NCI-H748 (cell line): ENCODE measurements around the gene PLEKHA7.
A peak's percentile ranks its signal among the peaks of the same experiment; 100 is the strongest.

Source experiments
- DNase-seq: peaks from one replicate; lab custom pipeline; 2025; ENCODE audit not compliant: unreplicated experiment; lab: John Stamatoyannopoulos, UW

Gene PLEKHA7

DNA sequence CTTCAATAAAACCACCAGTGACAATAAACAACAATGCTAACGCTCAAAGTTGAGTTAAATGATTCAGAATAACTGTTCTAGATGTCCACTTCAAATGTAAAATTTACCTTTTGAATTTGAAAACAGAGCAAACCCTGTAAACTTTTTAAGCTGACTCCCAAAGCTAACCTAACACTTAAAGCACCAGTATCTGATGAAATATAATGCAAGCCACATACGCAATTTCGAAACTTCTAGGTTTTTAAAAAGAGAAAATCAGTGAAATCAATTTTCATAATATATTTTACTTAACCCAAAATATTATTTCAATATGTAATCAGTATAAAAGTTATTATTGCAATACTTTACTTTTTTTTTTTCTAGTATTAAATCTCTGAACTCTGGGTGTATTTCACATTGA lies 71.3 kb downstream of the PLEKHA7 start:
- DNase-seq = no peak

DNA sequence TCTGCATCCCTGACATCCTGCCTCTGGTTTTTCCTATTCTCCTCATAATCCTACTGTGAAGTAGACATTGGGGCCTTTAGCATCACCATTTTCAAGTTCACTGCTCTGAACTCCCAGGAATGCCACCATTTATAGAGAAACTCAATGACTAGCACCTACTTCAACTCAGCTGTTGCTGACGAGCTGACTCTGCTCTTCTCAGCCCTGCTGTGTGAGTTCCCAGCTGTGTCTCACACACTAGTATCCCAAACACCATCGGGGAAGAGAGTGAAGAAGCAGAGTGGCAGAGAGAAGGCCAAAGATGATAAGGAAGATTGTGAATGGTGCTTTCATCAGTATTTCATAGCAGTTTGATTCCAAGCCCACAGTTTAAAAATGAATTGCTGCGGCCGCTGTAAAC lies 71.9 kb downstream of the PLEKHA7 start:
- no peak for DNase-seq

DNA sequence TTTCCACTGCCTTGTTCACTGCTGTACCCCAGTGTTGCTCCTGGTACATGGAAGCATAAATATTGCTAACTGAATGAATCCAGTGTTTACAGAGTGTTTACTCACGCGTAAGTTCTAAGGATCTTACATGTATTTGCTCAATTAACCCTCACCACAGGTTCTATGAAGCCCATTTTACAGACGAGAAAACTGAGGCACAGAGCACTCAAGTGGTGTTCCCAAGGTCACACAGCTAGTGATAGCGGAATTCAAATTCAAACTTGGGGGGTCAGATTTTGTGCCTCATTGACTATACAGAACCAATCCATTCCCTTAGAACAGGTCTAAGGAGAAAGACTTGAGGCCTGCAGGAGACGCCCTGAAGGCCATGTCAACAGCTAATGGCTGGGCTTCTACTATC lies 72.3 kb downstream of the PLEKHA7 start:
- no peak for DNase-seq

DNA sequence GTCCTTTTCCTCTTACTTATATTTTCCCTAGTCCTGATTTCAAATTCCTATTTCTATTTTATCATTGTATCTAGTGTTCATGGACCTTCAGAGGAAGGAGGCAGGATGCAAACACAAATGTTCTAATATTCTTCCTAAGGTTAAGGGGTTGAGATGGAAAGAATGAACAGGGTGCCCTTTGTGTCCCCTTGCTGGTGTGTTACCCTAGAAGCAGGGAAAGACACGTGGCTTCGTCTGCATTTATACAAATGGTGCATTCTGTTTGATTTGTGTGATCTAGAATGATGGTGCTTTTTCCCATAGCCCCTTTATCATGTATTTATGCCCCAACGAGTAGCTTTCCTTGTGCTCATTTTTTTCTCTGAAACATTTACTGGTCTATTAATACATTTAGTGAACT lies 76.2 kb downstream of the PLEKHA7 start:
- DNase-seq = no peak

DNA sequence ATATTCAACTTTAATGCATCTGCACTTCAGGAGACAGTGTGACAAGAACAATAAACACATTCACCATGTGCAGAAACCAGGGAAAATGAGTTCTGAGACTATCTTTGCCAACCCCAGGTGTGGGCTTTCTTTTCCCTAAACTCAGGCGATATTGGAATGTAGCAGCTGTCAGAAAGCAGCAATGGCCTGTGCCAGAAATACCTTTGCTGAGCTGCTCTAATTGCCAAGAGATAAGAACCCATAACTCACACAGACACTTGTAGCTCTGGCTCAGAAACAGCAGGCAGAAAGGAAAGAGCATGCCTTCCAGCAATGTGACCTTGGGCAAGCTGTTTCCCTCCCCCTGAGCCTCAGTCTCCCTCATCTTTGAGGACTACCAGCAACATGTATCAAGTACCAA lies 77.6 kb downstream of the PLEKHA7 start:
- no peak for DNase-seq

DNA sequence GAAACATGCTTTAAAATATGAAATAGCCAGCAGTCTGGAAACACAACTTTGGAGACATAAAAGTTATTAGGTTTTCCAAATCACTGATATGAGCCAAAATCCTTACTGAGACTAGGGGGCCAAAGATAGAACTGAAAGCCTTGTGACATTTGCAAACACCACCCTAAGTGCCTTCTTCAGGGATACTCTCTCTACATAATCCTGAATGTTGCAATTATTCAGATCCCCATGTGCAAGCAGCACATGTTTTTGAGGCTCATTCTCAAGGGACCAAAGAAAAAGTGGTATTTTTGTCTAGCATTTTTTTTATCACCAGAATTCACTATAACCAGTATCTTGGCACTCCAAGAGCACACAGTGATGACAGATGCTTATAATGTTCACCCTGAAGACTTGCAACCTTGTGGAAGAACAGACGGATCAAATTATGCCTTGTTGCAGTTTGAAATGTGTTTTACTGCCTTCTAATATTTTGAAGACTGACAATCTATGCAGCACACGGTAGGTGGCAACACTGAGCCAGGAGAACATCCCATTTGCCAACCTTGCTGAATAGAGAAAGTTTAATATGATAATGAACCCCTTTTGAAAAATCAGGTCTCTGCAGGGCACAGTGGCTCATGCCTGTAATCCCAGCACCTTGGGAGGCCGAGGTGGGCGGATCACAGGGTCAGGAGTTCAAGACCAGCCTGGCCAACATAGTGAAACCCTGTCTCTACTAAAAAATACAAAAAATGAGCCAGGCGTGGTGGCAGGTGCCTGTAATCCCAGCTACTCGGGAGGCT lies 78.5 kb downstream of the PLEKHA7 start:
- peak; percentile 61 for DNase-seq

DNA sequence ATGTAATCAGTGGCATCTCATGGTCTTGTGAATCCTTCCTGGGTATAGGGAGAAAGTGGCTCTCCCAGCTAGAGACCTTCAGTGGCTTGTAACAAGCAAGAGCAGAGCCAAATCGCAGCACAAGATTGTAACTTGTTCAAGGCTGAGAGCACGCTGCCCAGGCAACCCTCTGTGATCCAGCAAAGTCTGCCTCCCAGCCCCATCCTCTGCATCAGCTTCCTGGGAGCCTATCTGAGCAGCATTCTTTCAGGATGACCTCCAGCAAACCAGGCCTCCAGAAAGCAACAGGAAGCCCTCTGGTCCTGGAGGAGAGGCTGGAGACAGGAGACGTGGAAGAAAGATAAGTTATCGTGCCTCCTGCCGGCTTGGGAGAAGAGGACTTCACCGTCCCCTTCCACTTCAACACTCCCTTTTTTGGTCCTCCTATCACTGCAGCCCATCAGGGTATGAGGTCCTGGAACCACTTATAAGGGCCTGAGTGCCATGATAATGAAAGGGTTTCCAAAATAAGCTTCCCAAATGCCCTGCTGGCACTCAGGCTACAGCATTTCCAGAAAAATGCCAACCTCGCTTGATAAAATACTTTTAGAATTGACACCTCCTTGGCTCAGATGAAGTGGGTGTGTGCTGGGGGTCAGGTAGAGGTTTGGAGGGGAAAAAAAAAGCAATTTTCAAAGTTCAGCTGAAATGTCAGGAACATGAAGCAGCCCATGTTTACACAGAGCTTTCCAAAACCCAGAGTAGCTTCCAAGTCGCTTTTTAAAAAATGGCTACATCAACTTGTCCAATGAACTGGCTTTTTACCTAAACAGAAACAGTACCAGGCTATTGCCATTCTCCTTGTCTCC lies 80.2 kb downstream of the PLEKHA7 start:
- DNase-seq = no peak

DNA sequence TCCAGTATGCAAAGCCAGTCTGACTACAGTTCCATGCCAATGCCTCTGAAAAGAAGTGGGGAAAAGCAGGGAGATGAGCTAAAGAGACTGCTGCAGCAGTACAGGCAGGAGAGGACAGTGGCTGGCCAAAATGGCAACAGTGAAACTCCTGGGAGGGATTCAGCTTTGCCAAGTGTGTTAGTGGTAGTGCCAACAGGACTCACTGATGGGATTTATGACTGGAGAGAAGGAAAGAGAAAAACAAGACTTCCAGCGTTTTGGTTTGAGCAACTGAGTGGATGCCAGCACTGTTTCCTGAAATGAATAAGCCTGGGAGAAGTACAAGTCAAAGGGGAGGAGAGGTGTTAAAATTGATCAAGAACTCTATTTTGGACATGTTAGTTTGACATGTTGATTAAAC lies 80.9 kb downstream of the PLEKHA7 start:
- no peak for DNase-seq

DNA sequence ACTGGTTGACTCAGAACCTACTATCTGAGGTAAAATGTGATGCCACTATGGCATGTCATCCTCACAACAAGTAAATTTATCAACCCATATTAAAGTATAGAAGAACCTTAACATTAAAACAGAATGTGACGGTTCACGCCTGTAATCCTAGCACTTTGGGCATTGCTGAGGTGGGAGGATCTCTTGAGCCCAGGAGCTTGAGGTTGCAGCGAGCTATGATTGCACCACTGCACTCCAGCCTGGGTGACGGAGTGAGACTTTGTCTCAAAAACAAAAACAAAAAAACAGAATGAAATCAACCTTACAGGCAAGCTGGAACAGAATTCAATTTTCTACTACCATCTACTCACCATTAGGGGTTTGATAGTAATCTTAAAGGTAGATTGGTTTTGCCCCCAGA lies 86.2 kb downstream of the PLEKHA7 start:
- DNase-seq = no peak

DNA sequence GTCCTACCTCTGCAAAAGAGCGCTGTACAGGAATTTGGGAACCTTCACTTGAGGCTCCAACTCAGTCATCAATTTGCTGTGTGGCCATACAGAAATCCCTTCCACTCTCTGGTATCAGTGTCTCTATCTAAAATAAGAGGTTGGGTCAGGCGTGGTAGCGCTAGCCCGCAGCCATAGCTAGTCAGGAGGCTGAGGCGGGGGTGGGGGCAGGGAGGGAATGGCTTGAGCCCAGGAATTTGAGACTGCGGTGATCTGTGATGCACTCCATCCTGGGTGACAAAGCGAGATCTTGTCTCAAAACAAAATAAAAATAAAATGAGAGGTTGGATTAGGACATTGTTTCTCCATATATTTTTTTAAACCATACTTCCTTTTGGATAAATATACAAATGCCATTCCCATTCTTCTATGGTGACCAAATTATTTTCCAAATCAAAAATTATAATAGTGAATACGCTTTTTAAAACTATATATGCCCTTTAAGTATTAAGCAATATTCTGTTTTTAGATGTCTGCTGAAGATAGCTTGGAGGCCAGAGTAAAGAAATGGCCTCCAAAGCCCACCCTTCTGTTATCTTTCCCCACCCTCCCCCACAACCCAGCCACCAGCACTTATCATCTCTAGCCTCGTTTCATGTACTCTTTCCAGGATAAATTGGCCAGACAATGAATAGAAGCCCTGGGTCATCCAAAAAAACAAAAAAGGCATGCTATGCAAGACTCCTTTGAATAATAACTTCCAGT lies 87.2 kb downstream of the PLEKHA7 start:
- no peak for DNase-seq

DNA sequence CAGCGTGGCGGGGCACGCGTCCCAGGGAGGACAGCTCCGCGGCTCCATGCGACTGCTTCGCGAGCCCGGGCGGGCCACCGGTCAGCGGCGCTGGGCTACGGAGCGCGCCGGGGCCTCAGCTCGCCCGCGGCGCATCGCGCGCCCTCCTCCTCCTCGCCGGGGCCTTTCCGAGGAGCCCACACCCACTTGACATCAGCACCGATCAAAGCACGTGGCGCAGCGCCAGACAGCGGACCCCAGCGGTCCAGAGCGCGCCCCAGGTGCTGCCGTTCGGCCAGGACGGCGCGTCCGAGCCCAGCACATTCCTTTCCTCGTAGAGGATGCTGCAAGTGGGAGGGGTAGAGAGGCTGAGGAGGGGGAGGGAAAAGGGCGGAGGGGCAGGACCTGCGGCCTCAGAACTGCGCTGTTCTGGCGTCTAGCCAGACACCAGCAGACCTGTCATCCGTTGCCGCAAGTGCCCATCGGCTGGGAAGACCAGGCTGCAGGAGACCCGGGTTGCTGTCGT lies 88.6 kb downstream of the PLEKHA7 start:
- peak; percentile 85 for DNase-seq

DNA sequence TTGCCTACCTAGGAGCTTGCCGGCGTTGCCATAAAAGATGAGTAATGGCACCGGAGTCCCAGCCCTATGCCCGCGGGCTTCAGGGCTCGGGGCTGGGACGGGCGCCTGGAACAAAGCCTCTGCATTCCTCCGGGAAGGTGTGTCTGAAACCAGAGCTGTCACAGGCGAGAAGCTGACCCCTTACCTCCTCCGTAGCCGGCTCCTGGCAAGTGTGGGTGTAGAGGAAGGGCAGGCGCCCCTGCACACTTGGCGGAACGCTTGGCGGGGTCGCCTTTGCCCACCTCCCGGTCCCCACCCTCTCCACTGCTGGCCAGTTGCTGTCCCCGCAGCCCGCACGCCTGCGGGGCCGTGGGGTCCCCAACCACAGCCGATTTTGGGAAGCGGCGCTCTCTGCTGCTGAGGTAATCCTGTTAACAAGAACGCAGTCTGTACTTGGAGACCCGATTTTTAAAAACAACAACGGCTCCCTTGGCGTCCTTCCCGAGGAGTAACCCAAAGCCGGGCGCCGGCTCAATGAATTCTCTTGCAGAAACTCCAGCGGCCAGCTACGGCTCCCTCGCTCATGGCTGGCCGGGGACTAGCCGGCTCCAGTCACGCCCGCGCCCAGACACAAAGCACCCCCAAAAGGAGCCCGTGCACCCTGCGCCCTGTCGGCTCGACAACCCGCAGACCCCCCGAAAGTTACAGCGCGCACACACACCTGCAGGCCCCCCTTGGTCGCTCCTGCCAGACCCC lies 89.2 kb downstream of the PLEKHA7 start:
- DNase-seq = peak; percentile 40

DNA sequence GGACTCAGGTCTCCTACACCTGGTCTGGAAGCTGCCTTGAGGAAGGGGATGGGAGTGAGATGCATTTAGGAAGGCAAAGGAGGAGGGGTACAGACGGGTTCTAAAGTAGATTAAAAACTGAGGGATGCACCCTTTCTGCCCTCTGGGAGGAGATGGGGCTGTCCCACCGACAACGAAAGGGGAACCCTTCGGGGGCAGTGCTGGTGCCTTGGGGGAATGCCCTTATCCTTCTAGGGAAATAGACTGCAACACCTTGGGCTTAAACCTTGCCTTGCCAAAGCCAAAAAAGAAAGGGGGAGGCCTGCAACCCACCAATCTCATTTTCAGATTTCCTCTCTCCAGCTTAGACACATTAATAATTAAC lies 89.8 kb downstream of the PLEKHA7 start:
- no peak for DNase-seq

DNA sequence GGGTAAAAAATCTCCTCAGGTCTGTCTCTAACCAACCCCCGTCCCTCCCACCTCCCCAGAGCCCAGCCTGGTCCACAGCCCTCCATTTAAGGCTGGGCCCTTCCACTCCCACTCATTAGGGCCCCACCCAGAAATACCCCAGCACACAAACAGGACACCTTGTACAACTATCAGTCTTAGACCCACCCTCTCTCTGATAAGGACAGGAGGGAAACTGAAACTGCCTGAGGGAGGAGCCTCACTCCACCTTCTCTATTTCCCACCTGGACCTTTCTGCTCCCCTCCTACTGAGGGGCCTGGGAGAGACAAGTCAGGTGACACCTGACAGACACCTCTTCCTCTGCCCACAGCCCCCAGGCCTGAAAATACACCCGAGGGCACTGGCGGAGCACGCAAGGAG lies 90.2 kb downstream of the PLEKHA7 start:
- DNase-seq = peak; percentile 46

DNA sequence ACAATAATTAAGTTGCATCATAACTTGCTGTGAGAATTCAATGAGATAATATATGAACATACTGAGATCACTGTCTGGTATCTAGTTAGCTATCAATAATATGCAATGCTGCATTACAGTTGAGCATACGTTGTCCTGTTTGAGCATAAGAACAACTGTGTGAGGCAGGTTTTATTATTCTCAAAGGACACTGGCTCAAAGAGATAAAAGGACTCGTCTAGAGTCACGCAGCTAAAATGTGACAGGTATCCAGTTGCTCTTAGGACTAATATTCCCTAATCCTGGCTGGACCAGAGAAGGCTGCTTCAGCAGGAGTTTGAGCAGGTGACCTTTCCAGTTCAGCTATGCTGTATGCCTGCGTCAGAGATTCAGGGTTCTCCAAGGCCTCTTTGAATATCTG lies 92.5 kb downstream of the PLEKHA7 start:
- no peak for DNase-seq

DNA sequence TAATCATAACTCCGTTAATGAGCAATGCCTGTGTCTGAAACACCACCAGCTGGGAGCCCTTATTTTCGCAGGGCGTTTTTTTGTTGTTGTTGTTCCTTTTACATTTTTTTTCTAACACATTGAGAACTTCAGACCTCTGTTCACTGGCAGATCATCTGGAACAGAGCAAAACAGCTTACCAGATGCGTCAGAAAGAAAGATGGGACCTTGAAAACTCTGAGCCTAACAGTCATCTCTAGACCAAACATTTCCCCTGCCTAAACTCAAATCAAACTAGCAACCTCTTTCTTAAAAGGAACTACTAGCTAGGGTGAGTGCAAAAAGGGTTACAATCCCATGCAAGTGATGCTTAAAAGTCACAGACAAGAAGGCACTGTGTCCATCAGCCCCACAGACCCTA lies 93.2 kb downstream of the PLEKHA7 start:
- no peak for DNase-seq

DNA sequence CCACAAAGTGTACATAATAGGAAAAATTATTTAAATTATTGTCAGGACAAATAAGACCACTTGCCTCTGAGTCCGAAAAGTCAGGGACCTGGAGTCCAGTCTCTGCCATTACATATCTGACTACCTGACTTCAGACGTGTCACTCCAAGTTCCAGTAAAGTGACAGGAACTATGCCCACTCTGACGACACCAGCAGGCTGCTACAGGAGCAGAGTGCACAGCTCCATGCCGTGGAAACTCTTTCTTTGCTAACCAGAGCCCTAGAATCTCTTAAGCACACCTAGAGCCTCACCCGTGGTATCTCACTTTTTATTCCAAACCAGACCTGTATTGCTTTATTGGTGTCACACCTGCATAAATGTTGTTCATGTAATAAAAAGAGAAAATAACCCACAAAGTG lies 93.7 kb downstream of the PLEKHA7 start:
- DNase-seq = no peak

DNA sequence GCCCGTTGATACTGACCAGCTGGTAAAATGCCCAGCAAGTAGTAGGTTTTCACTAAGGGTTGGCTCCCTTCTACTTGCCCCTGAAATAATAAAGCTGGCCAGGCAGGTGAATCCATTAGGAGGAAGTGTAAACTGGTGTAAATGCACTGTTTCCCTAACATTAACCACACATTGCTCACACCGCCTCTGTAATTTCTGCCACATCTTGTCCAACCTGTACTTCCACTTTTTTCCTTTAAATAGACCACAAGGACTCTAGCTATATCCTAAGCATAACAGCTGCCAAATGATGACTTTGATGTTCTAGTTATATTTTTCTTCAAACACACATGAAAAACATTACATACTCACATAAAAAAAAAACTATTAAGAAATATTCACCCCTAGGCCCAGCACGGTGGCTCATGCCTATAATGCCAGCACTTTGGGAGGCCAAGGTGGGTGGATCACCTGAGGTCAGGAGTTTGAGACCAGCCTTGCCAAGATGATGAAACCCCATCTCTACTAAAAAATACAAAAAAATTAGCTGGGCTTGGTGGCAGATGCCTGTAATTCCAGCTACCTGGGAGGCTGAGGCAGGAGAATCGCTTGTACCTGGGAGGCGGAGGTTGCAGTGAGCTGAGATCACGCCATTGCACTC lies 95.6 kb downstream of the PLEKHA7 start:
- peak; percentile 95 for DNase-seq

DNA sequence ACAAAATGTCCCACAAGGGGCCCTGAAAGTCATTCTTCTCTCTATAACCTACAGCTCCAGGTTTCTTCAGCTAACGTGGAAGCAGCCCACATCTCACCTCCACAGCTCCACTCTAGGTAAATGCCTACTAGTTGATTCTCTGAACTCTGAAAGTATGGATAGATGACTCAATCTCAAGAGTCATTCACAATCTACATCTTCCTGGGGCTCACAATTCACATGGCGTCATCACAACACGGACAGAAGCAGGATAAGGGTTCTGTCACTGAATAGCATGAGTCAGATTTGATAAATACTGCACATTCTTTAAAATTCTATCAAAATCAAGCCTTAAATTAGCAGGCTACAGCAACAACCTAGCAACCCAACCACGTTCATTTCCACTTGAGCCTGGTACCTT lies 96.3 kb downstream of the PLEKHA7 start:
- no peak for DNase-seq

DNA sequence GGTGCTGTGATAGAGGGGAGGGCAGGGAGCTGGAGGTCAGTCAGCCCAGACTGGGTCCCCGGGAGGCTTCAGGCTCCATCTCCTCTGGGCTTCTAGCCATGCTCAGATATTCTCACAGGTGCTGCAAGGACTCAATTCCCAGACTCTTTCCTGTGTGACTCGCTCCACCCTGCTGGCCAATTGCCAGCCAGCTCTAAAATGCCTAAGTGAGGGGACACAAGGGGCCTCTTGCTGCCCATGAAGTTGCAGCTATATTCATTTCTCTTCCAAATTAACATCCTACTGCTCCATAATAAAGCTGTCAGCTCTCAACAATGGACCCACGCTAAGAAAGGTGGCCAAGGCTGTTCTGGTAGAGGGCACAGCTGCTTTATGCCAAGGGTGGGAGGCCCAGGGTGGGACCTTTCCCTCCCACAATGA lies 101.5 kb downstream of the PLEKHA7 start:
- DNase-seq = peak; percentile 88
